Left ventricle myocardium superior (tissue), 1 donor: Measurements from ENCODE around the gene HPGDS. TPM values are rescaled to one million over a fixed set of nuclear protein-coding genes. Genes with fewer than 3 reads are reported as not detected.

Experiments
- ATAC-seq: fragments of 200-7000 bp; cut with Tn5 transposase; one replicate; pipeline ENCODE4 v1.9.1; 2020; ENCODE audit warnings: mild to moderate bottlenecking, moderate library complexity
- DNase-seq: peaks from one replicate; pipeline ENCODE4 v3.0.0-alpha.2; 2020
- intact Hi-C: fragments of 100-400 bp; cut with micrococcal nuclease; formaldehyde crosslinking; loops from one replicate; pipeline ENCODE4 v1.11.0; 2022
- total RNA-seq: library from RNA; stranded (reverse); fragmentation: NEBNext Ultra II Directional; extraction: Animal tissue kit (Norgen Biotek cat#: 25700); gene quantifications from one replicate; pipeline ENCODE4 v1.2.1, GENCODE V29; 2021
- donor health status: DM: no; HTN: yes; CAD: no; lungs with severe emphysema.

Gene HPGDS
- total RNA-seq, 1 donor from 2014 or later, result 3.5 TPM

DNA sequence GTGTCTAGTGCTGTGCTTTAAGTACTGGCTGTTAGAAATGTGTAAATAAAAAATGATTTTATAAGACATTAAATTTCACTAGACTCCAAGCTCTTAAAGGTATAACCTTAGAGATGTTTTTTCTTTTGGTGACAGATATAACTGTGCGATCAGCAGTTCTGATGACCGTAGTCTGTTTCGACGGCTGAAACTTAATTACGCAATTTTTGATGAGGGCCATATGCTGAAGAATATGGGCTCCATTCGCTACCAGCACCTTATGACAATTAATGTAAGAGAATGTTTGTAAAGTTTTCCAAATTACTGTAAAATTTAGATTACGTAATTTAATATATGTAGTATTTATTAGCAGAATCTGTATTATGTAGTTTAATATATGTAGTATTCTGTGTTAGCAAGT, 66.4 kb downstream of the HPGDS start:
- no peak for ATAC-seq
- DNase-seq, result no peak
- intact Hi-C loops, result no loop called here

DNA sequence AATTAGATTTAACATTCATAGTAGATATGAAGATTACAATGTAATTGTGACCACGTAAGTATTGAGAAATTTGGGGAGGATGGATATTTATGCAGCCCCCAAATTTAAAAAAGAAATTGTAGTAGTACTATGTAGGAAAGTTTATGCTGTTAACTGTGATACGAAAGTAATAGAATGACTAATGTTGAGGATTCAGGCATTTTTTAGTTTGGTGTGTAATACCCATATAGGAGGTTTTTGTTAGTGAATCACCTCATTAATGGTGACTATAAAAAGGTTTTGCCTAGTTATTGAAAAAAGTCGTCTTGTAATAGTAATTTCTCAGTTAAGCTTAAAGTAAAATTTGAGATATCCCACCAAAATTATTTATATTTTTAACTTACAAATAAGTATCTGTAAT, 67.7 kb downstream of the HPGDS start:
- no peak for ATAC-seq
- intact Hi-C loops, result no loop called here
- DNase-seq, result no peak

DNA sequence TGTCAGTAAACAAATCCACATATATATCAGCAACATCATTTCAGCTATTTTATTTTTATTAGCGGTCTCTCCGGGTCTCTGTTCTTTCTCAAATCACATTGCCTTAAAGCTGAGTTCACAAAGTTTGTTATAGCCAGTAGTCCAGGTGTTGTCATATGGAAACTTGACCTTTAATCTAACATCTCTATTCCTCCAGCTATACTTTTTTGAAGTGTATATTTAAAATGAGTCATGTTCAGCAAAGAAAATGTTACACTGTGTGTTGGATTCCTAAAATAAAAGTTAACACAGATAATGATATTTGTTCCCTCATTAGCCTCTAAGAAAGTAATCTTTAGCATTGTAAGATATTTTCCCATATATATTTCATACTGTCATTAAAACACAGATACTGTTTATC, 71.4 kb downstream of the HPGDS start:
- DNase-seq (no peak), ATAC-seq (no peak)
- intact Hi-C loops, result no loop called here

DNA sequence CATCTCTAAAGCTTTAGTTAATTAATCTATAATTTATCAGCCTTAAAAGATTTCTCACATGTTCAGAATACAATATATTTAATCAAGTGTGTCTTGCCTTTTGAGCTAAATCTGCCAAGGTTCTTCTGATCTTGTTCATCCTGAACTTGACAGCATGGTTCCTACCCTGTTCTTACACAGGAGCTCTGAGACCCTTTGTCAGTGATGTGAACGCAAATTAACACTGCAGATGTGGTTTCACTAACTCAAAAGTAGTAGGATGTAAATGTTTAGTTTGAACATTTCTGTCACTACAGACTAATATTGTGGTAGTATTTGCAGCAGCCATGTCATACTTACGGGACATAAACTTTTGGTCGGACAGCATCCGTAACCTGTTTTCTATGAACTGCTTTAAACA, 75.6 kb downstream of the HPGDS start:
- ATAC-seq (no peak), DNase-seq (no peak)
- intact Hi-C loops, result no loop called here

DNA sequence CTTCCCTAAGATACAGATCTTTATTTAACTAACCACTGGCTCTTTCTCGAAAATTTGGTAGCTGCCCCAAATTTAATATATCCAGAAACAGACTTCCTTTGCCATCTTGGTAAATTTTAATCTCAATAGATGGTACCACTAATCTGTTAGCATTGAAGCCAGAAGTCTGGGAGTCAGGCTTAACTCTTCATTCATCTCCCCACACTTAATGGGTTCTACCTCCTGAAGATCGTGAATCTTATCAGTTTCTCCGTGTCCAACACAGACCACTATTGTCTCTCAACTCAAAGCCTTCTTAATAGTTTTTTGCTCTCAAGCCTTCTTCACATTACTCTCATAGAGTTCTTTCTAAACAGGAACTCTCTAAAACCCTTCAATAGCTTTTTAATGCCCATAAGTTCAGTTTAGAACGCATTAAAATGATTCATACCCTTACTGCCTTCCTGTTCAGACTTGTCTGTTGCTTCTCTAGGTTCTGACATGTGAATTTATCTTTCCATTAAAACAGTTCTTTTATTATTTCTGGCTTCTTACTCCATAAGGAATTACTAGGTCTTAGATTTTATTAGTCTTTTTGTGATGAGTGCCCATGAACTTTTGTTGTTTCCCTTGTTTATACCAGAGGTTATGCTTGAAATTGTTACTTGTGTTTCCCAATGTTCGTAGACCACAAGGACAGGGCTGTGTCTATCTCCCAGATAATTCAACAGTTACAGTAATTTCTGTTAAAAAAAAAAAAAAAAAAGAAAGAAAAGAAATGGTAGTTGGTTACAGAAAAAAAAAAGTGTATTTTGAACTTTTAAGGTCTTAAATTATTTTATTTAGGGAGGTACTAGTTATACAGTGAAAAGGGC, 80.2 kb downstream of the HPGDS start:
- ATAC-seq, result no peak
- intact Hi-C loops, result no loop called here

DNA sequence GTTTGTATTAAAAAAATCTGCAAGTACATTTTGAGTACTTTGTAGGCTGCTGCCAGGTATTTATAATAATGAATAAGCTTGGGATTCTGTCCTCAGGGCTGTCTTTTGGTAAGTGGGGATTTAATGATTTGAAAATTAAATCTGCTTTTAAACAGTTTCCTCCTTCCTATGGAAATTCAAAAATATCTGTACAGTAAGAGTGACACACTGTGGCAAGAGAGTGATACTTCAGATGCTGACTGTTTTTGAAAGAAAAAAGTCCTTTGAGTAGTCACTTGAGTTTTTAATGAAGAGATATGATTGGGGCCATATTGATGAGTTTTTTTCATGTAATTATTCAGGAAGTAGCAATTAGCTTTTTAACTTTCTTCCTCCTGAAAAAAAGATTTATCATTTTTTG, 85.8 kb downstream of the HPGDS start:
- ATAC-seq (no peak), DNase-seq (no peak)
- intact Hi-C loops, result no loop called here

More for the DNA sequence above, 80.2 kb downstream of the HPGDS start:
- DNase-seq, result no peak

DNA sequence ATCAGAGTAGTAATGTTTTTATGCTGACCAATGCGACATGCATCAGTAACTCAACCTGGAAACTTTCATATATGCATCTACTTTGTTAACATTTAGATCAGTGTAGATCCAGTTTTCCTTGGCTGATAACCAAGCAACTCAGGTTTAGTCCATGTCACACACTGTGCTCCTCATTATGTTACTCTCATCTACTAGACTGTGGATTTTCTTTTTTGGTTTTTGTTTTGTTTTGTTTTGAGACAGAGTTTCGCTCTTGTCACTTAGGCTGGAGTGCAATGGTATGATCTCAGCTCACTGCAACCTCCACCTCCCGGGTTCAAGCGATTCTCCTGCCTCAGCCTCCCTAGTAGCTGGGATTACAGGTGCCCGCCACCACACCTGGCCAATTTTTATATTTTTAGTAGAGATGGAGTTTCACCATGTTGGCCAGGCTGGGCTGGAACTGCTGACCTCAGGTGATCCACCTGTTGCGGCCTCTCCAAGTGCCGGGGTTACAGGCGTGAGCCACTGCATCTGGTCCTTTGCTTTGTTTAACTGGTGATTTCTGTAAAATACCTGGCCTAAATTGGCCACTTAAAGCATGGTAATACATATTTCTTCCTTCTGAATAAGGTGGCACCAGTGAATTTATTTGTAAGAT, 86.4 kb downstream of the HPGDS start:
- DNase-seq, result no peak
- intact Hi-C loops, result no loop called here

DNA sequence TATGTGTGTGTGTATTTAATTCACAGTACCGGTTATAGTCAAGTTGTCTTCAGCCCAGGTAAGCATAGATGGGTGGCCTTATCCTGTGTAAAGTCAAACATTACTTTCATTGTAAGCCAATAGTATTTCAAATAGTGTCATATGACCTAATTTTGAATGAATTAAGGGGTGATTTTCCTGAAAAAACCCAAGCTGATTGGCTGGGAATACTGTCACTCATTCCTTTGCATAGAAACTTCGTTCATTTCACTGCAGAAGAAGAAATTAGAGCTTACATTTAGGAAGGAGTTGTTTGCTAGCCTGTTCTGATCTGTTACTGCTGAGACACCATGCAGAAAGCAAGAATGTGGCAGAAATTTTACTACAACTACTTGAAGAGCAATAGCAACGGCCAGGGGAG, 89.6 kb downstream of the HPGDS start:
- intact Hi-C loops, result no loop called here
- ATAC-seq (no peak), DNase-seq (no peak)

More for the DNA sequence above, 86.4 kb downstream of the HPGDS start:
- no peak for ATAC-seq

DNA sequence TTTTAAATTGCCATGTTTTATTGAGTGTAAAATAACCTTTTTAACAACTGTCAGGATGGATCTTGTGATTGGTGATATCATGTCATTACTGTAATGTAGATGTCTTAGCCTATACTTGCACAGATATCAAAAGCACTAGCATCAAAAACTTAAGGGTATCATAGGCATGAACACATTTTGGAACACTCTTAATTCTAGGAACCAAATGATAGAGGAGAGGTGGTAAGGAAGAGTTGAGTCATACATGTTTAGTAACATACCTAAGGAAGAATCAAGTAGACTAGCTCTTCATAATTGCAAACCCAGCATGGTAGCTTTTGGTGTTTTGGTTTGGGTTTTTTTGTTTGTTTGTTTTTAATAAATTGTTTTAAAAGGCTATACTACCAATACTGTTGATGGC, 91.5 kb downstream of the HPGDS start:
- ATAC-seq, result no peak
- DNase-seq, result no peak
- intact Hi-C loops, result no loop called here

Other genes with a start within 250 kb of the HPGDS start
- 10.9 TPM for gene SMARCAD1, start 135.0 kb downstream of the HPGDS start, total RNA-seq
- gene PDLIM5, start 109.1 kb upstream of the HPGDS start, total RNA-seq, result 1,169 TPM